Measurements from ENCODE around the gene SLC29A1.

Gene SLC29A1

DNA sequence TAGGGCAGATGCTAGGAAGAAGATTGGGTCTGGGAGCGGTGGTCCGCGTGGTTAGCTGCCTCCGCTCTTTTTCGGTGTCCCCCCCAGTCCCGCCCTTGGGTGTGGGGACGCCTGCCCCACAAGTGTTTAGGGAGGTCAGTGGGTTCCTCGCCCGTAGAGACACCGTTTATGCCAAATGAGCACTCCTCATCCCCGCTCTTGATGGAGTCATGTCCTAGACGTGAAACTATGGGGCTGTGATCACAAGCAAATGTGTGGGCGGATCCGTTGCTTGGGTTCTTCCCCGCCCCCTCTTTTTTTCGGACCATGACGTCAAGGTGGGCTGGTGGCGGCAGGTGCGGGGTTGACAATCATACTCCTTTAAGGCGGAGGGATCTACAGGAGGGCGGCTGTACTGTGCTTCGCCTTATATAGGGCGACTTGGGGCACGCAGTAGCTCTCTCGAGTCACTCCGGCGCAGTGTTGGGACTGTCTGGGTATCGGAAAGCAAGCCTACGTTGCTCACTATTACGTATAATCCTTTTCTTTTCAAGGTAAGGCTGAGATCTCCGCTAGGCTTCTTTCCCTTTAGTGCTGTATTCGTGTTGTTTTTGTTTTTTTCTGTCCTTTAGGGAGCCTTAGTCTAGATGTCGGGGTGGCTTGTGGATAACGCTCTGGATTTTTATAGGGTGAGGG, 23.4 kb downstream of the SLC29A1 start, which contains the start of gene HSP90AB1:
Gene HSP90AB1, plus strand, starts transcription at position 439 of the 675 bp plus-strand sequence. CDS start 1,529 bp downstream, outside the sequence.
- Histone ChIP-seq H2AK5ac (ENCODE audit: low read depth, low read length) (peak within 1 kb of the TSS; percentile 89), H3K9me3 (replicated peaks in 1 of 2; ENCODE audit: control insufficient read depth in 2 of 2, insufficient read depth in 1 of 2, low read depth in 1 of 2, low read length in 2 of 2) (no peaks in the 10 kb centered on the region), H2BK15ac (ENCODE audit: low read length) (peak within 1 kb of the TSS; percentile 88), H2BK120ac (ENCODE audit: low read depth, low read length) (peak within 1 kb of the TSS; percentile 91), H3K79me1 (ENCODE audit: low read depth, low read length) (peaks cover 3% of the 10 kb centered on the region), H2BK12ac (ENCODE audit: low read length) (peak within 1 kb of the TSS; percentile 95), H3K27ac (replicated peaks; ENCODE audit: low read length) (peak within 1 kb of the TSS; percentile 79), H3K27me3 (ENCODE audit: control insufficient read depth in 3 of 3, insufficient read depth in 3 of 3, low read depth in 1 of 3, low read length in 3 of 3) (no peaks in the 10 kb centered on the region), H3K4ac (ENCODE audit: low read length) (peak within 1 kb of the TSS; percentile 17), H3K14ac (ENCODE audit: low read length) (peak within 1 kb of the TSS; percentile 5), H3K36me3 (replicated peaks in 1 of 2; ENCODE audit: control insufficient read depth in 2 of 2, insufficient read depth in 2 of 2, low read length in 2 of 2) (peaks cover 27 to 40% of the 10 kb centered on the region in 2 donors), H3K4me2 (ENCODE audit: insufficient read depth, low read length, poor library complexity, severe bottlenecking) (peak within 1 kb of the TSS; percentile 79), H4K8ac (ENCODE audit: low read depth, low read length) (peak within 1 kb of the TSS; percentile 33), H3K4me1 (ENCODE audit: control insufficient read depth in 2 of 2, insufficient read depth in 1 of 2, low read depth in 1 of 2, low read length in 2 of 2) (peaks cover 15 to 21% of the 10 kb centered on the region in 2 donors), H2BK5ac (ENCODE audit: low read length) (peak within 1 kb of the TSS; percentile 69), H4K91ac (ENCODE audit: low read depth, low read length, poor library complexity) (no peak within 1 kb of the TSS), H3K18ac (ENCODE audit: low read length) (peak within 1 kb of the TSS; percentile 96), H2AFZ (ENCODE audit: low read length) (peak within 1 kb of the TSS; percentile 95), H3K9ac (ENCODE audit: low read depth, low read length, poor library complexity) (peak within 1 kb of the TSS; percentile 91), H3K23ac (ENCODE audit: low read depth, low read length, poor library complexity) (peak within 1 kb of the TSS; percentile 99), H3K4me3 (ENCODE audit: low read length in 2 of 2) (peak within 1 kb of the TSS; percentile 87 to 91)
- no CpG with 5 or more reads among the region's 34 CpGs for WGBS, 2 donors (ENCODE audit: extremely low coverage in 2 of 2, insufficient read length in 2 of 2, insufficient replicate concordance in 1 of 2)
- DNase-seq (ENCODE audit: low spot score): peak; percentile 94

DNA sequence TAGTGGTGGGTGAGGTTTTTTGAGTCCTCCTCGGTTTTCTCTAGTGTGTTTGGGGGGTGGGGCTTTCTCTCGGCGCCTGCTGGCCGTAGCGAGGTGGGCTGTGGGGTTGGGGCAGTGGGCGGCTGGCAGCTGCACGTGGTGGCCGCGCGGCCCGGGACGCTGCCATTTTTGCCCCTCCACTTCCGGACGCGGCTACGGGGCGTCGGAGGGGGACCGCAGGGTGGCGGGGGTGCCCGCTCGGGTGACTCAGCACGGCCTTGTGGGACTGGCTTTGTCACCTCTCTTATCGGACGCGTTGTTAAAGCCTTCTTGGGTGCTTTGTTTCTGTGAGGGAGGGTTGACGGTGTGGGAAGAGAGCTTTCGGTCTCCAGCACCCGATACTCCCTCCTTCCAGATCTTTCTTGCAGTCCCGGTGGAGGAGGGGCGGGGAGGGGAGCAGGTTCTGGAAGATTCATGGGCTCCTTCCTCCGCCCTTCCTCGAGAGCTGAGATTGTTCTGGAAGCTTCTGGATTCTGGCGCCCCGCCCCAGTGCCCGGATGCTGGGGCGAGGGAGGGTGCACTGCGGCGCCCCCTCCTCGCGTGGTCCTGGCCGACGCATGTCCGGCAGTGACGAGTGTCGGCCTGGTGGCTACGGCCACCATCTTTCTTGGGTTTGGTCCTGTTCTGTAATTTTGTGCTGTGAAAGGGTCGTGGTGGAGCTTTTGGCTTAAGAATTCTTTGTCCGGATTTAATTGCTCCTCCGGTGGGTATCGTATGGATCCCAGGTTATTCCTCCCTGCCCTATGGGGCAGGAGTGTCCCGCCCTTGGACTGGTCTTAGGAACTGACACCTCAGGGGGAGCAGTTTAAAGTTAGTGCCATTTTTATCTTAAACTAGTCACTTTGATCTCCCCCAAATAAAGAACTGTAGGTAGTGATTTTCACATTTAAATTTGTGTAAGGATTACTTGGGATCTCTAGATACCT, 24.2 kb downstream of the SLC29A1 start:
- Histone ChIP-seq H2BK120ac (ENCODE audit: low read depth, low read length) (no peak overlapping the region), H4K8ac (ENCODE audit: low read depth, low read length) (no peak overlapping the region), H3K36me3 (replicated peaks in 1 of 2; ENCODE audit: control insufficient read depth in 2 of 2, insufficient read depth in 2 of 2, low read length in 2 of 2) (peaks cover 32 to 48% of the 10 kb centered on the region in 2 donors), H3K9ac (ENCODE audit: low read depth, low read length, poor library complexity) (peak overlapping the region; percentile 79), H3K18ac (ENCODE audit: low read length) (peak overlapping the region; percentile 20), H3K9me3 (replicated peaks in 1 of 2; ENCODE audit: control insufficient read depth in 2 of 2, insufficient read depth in 1 of 2, low read depth in 1 of 2, low read length in 2 of 2) (no peaks in the 10 kb centered on the region), H3K4me3 (ENCODE audit: low read length in 2 of 2) (peak overlapping the region; percentile 87 to 91), H2BK12ac (ENCODE audit: low read length) (no peak overlapping the region), H3K23ac (ENCODE audit: low read depth, low read length, poor library complexity) (peak overlapping the region; percentile 99), H3K27me3 (ENCODE audit: control insufficient read depth in 3 of 3, insufficient read depth in 3 of 3, low read depth in 1 of 3, low read length in 3 of 3) (no peaks in the 10 kb centered on the region), H3K4me1 (ENCODE audit: control insufficient read depth in 2 of 2, insufficient read depth in 1 of 2, low read depth in 1 of 2, low read length in 2 of 2) (peaks cover 15 to 21% of the 10 kb centered on the region in 2 donors), H3K4me2 (ENCODE audit: insufficient read depth, low read length, poor library complexity, severe bottlenecking) (peak overlapping the region; percentile 79), H4K91ac (ENCODE audit: low read depth, low read length, poor library complexity) (no peak overlapping the region), H3K79me1 (ENCODE audit: low read depth, low read length) (peaks cover 3% of the 10 kb centered on the region), H2BK15ac (ENCODE audit: low read length) (no peak overlapping the region), H3K14ac (ENCODE audit: low read length) (peak overlapping the region; percentile 5), H2AK5ac (ENCODE audit: low read depth, low read length) (peak overlapping the region; percentile 9), H3K4ac (ENCODE audit: low read length) (peak overlapping the region; percentile 17), H3K27ac (replicated peaks; ENCODE audit: low read length) (peak overlapping the region; percentile 52), H2AFZ (ENCODE audit: low read length) (peak overlapping the region; percentile 2), H2BK5ac (ENCODE audit: low read length) (peak overlapping the region; percentile 67)
- no peak for DNase-seq (ENCODE audit: low spot score)
- WGBS, 2 donors (ENCODE audit: extremely low coverage in 2 of 2, insufficient read length in 2 of 2, insufficient replicate concordance in 1 of 2): no CpG with 5 or more reads among the region's 52 CpGs

DNA sequence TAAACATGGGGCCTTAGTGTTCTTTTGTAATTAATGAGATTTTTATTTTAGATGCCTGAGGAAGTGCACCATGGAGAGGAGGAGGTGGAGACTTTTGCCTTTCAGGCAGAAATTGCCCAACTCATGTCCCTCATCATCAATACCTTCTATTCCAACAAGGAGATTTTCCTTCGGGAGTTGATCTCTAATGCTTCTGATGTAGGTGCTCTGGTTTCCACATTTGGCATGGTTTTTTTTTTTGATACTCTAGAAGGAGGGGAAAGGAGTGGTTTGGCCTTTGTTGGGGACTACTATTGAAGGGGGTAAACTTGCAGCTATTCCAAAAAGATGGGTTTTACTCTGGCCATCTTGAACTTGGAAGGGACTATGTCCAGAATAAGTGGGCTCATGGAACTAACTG, 25.2 kb downstream of the SLC29A1 start:
- peak overlapping the region in 1 of 2 donors; percentile 87 for H3K4me3 ChIP-seq (ENCODE audit: low read length in 2 of 2)
- peaks cover 3% of the 10 kb centered on the region for H3K79me1 ChIP-seq (ENCODE audit: low read depth, low read length)
- H3K36me3 ChIP-seq (replicated peaks in 1 of 2; ENCODE audit: control insufficient read depth in 2 of 2, insufficient read depth in 2 of 2, low read length in 2 of 2): peaks cover 41 to 58% of the 10 kb centered on the region in 2 donors
- no peak overlapping the region for H2AK5ac ChIP-seq (ENCODE audit: low read depth, low read length)
- H3K9me3 ChIP-seq (replicated peaks in 1 of 2; ENCODE audit: control insufficient read depth in 2 of 2, insufficient read depth in 1 of 2, low read depth in 1 of 2, low read length in 2 of 2): no peaks in the 10 kb centered on the region
- H2BK15ac ChIP-seq (ENCODE audit: low read length): no peak overlapping the region
- H3K4me2 ChIP-seq (ENCODE audit: insufficient read depth, low read length, poor library complexity, severe bottlenecking): peak overlapping the region; percentile 79
- H2AFZ ChIP-seq (ENCODE audit: low read length): no peak overlapping the region
- no peak overlapping the region for H3K27ac ChIP-seq (replicated peaks; ENCODE audit: low read length)
- H2BK120ac ChIP-seq (ENCODE audit: low read depth, low read length): no peak overlapping the region
- no peak for DNase-seq (ENCODE audit: low spot score)
- H4K8ac ChIP-seq (ENCODE audit: low read depth, low read length): no peak overlapping the region
- no peak overlapping the region for H2BK12ac ChIP-seq (ENCODE audit: low read length)
- no peak overlapping the region for H4K91ac ChIP-seq (ENCODE audit: low read depth, low read length, poor library complexity)
- no peak overlapping the region for H3K4ac ChIP-seq (ENCODE audit: low read length)
- WGBS, 2 donors (ENCODE audit: extremely low coverage in 2 of 2, insufficient read length in 2 of 2, insufficient replicate concordance in 1 of 2): no CpG with 5 or more reads among the region's 1 CpG
- H3K23ac ChIP-seq (ENCODE audit: low read depth, low read length, poor library complexity): no peak overlapping the region
- no peak overlapping the region for H3K18ac ChIP-seq (ENCODE audit: low read length)
- H3K27me3 ChIP-seq (ENCODE audit: control insufficient read depth in 3 of 3, insufficient read depth in 3 of 3, low read depth in 1 of 3, low read length in 3 of 3): no peaks in the 10 kb centered on the region
- H3K14ac ChIP-seq (ENCODE audit: low read length): no peak overlapping the region
- peaks cover 15 to 21% of the 10 kb centered on the region in 2 donors for H3K4me1 ChIP-seq (ENCODE audit: control insufficient read depth in 2 of 2, insufficient read depth in 1 of 2, low read depth in 1 of 2, low read length in 2 of 2)
- H3K9ac ChIP-seq (ENCODE audit: low read depth, low read length, poor library complexity): no peak overlapping the region
- no peak overlapping the region for H2BK5ac ChIP-seq (ENCODE audit: low read length)

Data from neuronal stem cell (in vitro differentiated cells).